NCI-H1417 (cell line): ENCODE results near the gene CCDC187.
"Not testable (repeated sequence)": the region's sequence is repeated elsewhere in the genome, so short reads cannot be mapped to it uniquely, and the experiment has no call there.

ENCODE experiments used
- DNase-seq, 3 experiments: peaks; one replicate each; lab custom pipeline; 2025; lab: John Stamatoyannopoulos, UW

CCDC187 gene

DNA sequence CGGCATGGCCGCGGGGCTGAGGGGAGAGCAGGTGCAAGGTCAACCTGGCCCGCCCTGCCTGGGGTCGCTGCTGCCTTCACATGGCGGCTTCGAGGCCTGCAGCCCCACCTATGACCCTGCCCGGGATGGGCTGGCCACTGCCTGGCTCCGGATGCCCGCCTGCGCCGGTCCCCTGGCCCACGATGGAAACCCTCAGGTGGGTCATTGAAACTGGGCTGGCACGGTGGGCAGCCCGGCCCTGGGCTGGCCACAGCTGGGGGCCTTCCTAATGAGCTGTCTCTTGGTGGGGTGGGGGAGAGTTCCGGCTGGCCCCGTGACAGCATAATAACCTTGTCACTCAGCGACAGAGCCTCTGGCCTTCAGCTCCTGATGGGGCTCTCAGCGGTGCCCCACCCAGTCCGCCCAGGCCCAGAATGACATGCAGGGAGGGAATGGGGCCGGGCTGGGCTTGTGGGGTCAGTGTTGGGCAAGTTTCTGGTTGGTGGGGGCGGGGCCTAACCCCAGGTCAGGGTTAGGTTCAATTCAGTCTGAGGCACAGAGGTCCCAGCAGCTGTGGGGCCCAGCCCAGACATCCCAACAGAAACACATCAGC, at the start of gene CCDC187:
CCDC187 (minus strand) TSS at position 270 of the 592 bp plus-strand sequence; CDS start at position 6, 264 bp downstream.
- DNase-seq, result no peak

DNA sequence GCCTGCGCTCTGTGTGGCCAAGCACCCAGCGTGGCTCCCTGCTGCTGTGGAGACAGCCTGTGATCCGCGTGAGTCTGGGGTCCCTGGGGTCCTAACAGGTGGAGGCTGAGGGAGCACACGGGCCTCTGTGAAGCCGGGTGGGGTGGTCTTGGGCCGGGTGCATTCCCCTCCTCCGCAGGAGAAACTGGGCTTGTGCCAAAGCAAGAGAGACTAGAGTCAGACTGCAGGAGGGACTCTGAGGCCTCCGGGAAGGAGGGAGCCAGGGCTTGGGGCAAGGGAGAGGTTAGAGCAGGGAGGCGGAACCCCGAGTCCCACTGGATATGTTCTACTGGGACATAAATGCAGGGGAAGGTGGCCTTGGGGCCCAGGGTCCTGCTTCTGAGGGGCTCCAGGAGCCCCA, 49.2 kb upstream of the CCDC187 start:
- no peak for DNase-seq

GRCh38 chr9:136352682-136353081, 48.8 kb upstream of the CCDC187 start:
- peak; percentile 42 to 68 (median 47) for DNase-seq

- not testable (repeated sequence) for DNase-seq
Measured at GRCh38 chr9:136351868-136352267, 48.0 kb upstream of the CCDC187 start.

DNA sequence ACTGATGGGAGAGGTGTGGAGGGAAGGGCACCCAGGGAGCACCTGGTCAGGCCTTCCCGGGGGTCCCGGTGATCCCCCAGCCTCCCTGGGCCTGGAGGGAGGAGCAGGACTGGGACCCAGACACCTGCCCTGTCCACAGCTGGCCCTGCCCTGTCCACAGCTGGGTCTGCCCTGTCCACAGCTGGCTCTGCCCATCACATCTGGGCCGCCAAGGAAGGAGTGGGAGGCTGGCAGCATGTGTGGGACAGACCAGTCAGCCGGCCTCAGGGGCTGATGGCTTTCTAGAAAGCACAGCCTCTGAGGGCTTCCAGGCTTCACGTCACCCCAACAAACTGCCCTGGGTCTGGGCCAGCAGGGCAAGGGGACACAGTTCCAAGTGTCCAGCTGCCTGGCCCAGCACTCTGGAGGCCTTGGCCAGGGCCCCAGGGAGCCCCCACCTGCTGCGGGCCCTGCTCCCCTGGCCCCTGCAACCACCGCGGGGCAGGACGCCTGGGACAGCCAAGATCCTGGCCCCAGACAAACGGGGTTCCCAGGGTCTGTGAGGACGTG, 47.4 kb upstream of the CCDC187 start:
- DNase-seq, result no peak

DNA sequence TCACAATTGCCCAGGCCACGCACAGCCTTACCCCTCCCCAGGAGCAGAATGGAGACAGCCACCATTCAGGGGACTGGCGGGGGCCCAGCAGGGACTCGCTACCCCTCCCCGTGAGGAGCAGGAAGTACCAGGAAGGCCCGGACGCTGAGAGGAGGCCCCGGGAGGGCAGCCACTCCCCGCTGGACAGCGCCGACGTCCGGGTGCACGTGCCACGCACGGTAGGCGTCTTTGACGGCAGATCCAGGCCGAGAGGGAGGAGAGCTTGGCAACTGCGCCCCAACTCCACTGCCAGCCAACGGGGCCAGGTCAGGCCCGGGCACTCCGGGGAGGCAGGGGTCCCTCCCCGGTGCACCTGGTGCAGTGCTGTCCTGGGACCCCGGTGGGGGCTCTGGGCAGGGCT, 45.7 kb upstream of the CCDC187 start:
- DNase-seq, result no peak

GRCh38 chr9:136348691-136349090, 44.8 kb upstream of the CCDC187 start:
- peak in 1 of 3 experiments; percentile 18 for DNase-seq

DNA sequence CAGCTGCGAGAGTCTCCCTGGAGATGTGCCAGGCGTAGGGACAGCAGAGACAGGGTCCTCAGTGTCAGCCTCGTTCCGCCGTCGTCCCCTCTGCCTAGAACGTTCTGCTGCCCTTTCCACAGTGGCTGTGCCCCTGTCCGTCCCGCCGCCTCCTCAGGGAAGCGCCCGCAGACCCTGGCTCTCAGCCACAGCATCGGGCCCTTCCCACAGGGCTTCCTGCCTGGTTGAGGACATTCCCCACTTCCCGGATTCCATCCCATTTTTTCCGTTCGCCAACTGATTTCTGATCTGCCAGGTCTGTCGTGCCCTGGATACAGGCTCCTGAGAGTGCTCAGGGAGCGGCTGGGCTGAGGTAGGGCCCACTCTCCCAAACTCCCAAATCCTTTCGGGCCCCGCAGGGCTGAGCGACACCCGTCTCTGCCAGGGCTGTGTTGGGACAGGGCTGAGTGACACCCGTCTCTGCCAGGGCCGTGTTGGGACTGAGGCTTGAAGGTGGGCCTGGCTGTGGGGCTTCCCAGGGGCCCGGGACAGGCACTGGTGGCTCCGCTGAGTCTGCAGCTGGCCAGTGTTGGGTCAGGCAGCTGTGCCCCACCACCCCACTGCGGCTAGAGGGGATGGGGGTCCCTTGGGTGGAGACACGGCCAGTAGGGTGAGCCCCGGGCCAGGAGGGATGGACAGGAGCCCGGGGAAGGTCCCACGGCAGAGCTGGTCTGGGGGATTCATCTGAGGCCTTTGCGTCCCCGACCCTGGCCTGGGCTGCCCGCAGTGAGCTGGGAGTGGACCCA, 43.8 kb upstream of the CCDC187 start:
- no peak for DNase-seq

GRCh38 chr9:136346927-136347465, 43.1 kb upstream of the CCDC187 start:
- no peak for DNase-seq

- no peak for DNase-seq
Measured at GRCh38 chr9:136346157-136346481, 42.2 kb upstream of the CCDC187 start.

DNA sequence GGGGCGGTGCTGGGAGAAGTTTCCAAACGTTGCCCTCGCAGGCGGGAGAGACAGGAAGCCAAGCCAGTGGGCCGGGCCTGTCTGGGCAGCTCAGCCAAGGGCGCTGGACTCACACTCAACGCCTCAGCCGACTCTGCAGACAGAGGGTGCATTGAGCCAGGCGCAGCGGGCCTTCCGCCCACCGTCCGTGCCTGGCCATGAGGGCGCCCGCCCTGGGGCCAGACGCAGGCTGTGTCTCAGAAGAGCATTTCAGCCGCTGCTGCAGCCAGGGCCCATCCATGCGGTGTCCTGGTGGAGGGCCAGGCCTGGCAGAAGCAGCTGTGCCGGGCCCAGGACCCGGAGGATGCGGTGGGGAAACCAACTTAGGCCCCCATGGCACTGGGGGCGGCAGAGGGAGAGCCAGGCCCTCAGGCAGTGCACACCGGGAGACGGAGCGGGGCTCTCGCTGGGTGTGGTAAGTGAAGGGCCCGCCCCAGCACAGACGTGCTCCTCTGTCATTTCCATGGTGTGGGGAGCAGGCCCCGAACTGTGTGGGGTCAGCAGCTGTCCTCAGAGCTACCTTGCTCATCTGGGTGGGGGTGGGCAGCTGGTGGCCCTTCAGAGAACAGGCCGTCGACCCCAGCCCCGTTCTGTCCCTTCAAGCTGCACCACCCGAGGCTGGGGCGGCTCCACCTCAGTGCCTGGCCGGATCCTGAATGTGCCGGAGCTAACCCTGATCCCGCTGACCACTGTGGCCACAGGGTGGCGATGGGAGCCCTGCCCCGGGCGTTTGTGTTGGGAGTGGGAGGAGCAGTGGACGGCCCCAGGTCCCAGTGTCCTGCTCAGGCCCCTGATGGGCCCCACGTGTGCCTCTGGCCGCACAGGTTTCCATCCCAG, 41.6 kb upstream of the CCDC187 start:
- no peak for DNase-seq

DNA sequence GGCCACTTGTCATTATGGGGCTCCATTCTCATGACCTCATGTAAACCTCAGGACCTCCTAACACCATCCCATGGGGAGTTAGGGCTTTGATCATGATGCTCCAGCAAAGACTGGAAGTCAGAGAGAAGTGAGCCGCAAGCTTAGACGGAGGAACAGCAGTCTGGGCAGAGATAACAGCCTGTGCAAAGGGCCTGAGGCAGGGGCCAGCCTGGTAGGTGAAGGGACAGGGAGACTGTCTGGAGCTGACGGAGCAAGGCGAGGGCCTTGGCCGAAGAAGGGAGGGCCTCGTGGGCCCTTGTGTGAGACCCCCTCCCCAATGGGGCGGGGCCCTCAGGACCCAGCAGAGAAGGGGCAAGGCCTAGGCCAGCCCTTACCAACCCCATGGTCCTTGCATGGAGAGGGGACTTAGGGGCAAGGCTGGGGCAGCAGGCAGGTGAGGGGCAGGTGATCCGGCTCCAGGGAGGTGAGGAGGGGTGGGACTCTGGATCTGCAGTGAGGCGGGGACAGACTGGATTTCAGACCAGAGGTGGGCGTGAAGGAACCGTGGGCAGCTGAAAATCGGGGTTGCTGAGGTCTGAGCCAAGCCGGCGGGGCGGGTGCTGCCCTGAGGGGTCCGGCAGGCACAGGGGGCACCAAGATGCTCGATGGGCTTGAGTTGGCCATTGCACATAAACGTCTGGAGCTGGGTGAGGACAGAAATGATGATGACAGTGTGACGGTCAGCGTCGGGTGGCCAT, 40.8 kb upstream of the CCDC187 start:
- no peak for DNase-seq

DNA sequence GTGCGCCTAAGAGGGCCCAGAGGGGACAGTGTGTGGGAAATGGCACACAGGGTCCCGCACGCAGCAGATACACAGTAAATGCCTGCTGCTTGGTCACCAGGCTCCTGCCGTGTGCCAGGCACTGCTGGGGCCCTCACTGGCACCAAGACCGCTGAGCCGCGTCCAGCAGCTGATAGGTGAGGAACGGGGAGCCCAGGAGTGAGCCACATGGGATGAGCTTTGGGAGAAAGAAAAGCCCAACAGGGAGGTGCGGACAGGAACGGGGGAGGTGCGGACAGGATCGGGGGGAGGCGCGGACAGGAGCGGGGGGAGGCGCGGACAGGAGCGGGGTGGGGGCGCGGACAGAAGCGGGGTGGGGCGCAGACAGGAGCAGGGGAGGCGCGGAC, 40.0 kb upstream of the CCDC187 start:
- DNase-seq, result no peak

GRCh38 chr9:136343121-136343883, 39.4 kb upstream of the CCDC187 start:
- no peak for DNase-seq

DNA sequence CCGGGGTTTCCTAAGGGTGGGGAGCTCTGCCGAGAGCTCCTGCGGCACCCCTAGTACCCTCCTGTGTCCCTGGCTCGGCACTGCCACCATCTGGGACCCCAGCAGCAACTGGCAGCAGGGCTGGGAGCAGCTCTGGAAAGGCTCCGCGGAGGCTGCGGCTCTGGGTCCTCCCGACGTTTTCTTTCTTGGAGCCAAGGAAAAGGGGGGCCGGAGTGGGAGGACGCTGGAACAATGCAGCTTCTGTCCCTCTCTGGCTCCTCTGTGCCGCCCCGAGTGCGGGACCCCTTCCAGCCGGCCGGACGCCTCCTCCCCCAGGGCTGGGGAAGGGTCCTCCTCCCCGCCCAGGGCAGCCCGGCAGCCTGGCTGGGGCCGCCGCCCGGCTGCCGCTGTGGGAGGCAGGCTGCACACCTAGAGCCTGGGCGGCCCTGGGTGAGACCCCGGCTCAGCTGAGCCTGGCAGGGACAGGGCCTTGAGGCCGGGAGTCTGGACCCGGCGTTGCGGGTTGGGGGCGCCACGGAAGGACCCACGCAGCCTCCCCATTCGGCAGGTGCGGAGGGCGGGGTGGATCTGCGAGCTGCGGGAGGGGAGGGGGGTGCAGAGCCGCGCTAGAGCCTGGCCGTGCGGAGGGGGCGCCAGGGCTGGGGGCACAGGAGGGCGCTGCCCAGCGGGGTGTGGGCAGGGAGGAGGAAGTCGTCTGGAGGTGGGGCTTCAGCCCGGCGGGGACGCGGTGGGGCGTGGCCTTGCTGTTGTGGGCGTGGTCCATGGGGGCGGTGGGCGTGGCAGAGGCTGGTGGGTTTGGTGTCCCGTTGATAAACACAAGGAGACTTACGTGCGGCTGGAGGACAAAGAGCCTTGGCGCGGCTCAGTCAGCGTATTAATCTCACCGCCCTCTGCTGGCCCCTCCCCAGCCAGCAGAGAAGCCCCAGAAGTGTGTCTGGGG, 38.6 kb upstream of the CCDC187 start:
- peak in 2 of 3 experiments; percentile 48 to 49 for DNase-seq

- DNase-seq, result no peak
Measured at GRCh38 chr9:136341769-136342168, 37.9 kb upstream of the CCDC187 start.

DNA sequence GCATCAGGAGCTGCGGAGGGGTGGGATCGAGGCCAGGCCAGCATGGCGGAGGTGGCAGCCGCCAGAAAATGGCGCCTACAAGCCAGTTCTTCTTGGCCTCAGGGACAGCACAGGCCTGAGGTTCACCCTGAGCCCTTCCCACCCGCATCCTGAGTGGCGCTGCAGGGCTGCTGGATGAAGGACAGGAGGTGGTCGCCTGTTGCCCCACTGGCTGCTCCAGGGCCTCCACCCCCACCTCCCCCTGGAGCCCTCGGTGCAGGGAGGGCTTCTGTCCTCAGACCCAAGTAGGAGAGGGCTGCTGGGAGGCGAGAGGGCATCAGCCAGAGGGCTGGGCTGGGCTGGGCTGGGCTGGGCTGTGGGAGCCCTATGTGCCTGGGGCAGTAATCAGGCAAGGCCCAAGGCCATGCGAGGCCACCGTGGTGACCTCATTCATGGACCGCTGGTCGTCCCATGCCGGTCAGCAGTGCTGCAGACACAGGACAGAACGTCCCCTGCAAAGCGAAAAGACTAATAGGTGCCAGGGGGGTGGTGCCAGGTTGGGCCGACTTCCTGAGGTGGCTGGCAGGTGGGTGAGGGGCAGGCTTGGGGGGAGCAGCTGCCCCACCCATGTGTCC, 37.3 kb upstream of the CCDC187 start:
- DNase-seq, result no peak

DNA sequence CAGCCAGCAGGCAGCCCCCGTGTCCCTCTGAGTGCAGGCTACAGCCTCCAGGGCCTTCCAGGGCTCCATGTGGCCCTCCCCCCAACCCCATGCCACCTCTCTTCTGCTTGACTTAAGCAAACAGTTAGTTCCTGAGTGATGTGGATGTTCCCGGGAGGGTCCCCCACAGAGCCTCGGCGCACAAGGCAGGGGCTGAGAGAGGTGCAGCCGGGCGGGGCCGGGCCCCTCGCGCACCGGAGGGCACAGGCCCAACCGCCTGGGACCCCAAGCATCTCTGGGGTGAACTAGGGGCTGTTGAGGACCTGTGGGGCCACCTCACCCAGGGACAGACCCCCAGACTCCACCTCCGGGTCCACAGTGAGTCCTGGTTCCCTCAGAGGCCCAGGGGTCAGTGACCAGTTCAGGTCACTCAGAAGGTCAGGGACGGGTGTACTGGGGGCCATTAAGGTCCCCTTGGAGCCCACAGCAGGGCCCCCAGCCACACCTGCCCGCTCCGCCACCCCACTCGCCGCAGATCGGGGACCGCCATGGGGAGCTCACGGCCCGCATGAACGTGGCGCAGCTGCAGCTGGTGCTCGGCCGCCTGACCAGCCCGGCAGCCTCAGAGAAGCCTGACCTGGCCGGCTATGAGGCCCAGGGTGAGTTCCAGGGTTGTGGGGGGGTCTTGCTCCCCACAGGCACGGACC, 36.6 kb upstream of the CCDC187 start:
- DNase-seq, result no peak

GRCh38 chr9:136339958-136340310, 36.0 kb upstream of the CCDC187 start:
- peak in 2 of 3 experiments; percentile 20 to 55 for DNase-seq
